Measurements from ENCODE around the gene UBA6.

The UBA6 gene

DNA sequence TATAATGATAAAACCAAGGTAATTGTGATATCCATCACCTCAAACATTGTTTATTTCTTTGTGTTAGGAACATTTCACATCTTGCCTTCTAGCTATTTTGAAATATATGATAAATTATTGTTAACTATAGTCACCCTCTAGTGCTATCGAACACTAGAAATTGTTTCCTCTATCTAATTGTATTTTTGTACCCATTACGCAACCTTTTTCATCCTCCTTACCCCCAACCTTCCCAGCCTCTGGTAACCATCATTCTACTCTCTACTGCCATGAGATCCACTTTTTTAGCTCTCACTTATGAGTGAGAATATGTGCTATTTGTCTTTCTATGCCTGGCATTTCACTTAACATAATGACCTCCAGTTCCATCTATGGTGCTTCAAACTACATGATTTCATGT, 3.9 kb upstream of the UBA6 start:
- TF ChIP-seq, protein P1, sequence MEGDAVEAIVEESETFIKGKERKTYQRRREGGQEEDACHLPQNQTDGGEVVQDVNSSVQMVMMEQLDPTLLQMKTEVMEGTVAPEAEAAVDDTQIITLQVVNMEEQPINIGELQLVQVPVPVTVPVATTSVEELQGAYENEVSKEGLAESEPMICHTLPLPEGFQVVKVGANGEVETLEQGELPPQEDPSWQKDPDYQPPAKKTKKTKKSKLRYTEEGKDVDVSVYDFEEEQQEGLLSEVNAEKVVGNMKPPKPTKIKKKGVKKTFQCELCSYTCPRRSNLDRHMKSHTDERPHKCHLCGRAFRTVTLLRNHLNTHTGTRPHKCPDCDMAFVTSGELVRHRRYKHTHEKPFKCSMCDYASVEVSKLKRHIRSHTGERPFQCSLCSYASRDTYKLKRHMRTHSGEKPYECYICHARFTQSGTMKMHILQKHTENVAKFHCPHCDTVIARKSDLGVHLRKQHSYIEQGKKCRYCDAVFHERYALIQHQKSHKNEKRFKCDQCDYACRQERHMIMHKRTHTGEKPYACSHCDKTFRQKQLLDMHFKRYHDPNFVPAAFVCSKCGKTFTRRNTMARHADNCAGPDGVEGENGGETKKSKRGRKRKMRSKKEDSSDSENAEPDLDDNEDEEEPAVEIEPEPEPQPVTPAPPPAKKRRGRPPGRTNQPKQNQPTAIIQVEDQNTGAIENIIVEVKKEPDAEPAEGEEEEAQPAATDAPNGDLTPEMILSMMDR (IDR thresholded peaks at IDR 0.05; ENCODE audit: borderline replicate concordance, control extremely low read depth, extremely low read depth, insufficient read depth, missing control alignments) = no peak
- in situ Hi-C loops (cut with MboI; ENCODE audit: low sequenced_read_pairs, unreplicated experiment) = no loop called here
- DNase-seq (ENCODE audit: low spot score) = no peak

GRCh38 chr4:67702166-67702565, 1.2 kb upstream of the UBA6 start:
- in situ Hi-C loops (cut with MboI; ENCODE audit: low sequenced_read_pairs, unreplicated experiment) = no loop called here
- TF ChIP-seq, protein P1 (IDR thresholded peaks at IDR 0.05; ENCODE audit: borderline replicate concordance, control extremely low read depth, extremely low read depth, insufficient read depth, missing control alignments) = no peak
- DNase-seq (ENCODE audit: low spot score) = no peak

DNA sequence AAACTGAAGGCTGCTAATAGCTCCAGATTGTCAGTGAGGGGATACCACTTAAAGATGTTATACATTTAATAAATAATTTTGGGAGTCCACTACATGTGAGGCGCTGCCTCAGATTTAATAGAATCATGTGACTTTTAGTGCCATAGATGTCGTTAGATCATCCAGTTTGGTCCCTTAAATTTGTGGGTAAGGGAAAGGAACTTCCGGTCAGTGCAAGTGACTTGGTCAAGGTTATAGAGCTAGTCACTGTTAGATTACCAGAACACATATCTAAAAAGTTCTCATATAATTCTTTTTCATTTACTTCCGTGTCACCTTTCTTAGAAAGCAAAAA, 529 bp upstream of the UBA6 start:
- no peak for DNase-seq (ENCODE audit: low spot score)
- TF ChIP-seq, protein P1 (IDR thresholded peaks at IDR 0.05; ENCODE audit: borderline replicate concordance, control extremely low read depth, extremely low read depth, insufficient read depth, missing control alignments) = no peak
- in situ Hi-C loops (cut with MboI; ENCODE audit: low sequenced_read_pairs, unreplicated experiment) = no loop called here

GRCh38 chr4:67700116-67700737, 728 bp downstream of the UBA6 start:
- DNase-seq (ENCODE audit: low spot score) = peak; percentile 54
- in situ Hi-C loops (cut with MboI; ENCODE audit: low sequenced_read_pairs, unreplicated experiment) = no loop called here
- TF ChIP-seq, protein P1 (IDR thresholded peaks at IDR 0.05; ENCODE audit: borderline replicate concordance, control extremely low read depth, extremely low read depth, insufficient read depth, missing control alignments) = no peak

GRCh38 chr4:67699603-67700002, 1.4 kb downstream of the UBA6 start:
- TF ChIP-seq, protein P1 (IDR thresholded peaks at IDR 0.05; ENCODE audit: borderline replicate concordance, control extremely low read depth, extremely low read depth, insufficient read depth, missing control alignments) = no peak
- in situ Hi-C loops (cut with MboI; ENCODE audit: low sequenced_read_pairs, unreplicated experiment) = no loop called here
- DNase-seq (ENCODE audit: low spot score) = no peak

DNA sequence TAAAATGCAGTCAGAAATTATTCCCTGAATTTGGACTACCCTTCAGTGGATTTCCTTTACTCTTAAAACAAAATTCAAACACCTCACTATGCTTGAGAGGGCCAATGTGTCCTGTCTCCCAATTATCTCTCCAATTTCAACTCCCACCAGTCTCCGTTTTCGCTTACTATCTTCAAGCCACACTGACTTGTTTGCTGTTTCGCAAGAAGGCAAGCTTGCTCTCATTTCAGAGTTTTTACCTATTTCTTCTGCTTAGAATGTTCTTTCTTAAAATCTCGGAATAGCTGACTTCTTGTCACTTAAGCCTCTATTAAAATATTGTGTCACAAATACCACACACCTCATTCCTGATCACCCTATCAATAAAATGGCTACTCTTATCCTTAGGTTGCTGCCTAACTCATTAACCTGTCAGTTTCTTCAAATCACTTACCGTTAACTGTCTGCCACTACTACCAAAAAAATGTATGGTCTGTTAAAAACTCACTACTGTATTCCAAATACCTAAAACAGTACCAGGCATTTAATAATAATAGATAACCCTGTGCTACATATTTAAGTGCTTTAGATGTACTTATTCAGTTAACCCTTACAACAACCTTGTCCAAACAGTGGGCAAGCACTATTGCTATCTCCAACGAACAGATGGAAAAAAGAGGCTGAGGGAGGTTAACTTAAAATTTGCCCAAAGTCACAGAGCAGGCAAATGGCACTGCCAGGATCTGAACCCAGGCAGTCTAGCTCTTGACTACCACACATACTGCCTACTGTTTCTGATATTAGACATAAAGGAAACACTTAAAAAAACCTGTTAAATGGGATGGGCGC, 2.9 kb downstream of the UBA6 start:
- TF ChIP-seq, protein P1 (IDR thresholded peaks at IDR 0.05; ENCODE audit: borderline replicate concordance, control extremely low read depth, extremely low read depth, insufficient read depth, missing control alignments) = no peak
- in situ Hi-C loops (cut with MboI; ENCODE audit: low sequenced_read_pairs, unreplicated experiment) = no loop called here
- DNase-seq (ENCODE audit: low spot score) = no peak

All from GM13976 (cell line).